Mesenchymal stem cell (in vitro differentiated cells and primary cell): Measurements from ENCODE around the gene MVK.

Experiments
- DNase-seq: peaks from one replicate; pipeline ENCODE4 v3.0.0-alpha.2; 2013
- H2AFZ ChIP-seq: one replicate; pipeline ENCODE4 v1.6.1; 2013; ENCODE audit warnings: low read depth, mild to moderate bottlenecking, control low read depth, inconsistent platforms, low read length, moderate library complexity
- H2AK5ac ChIP-seq: 2 replicates; pipeline ENCODE4 v1.6.1; 2013; ENCODE audit warnings: low read length, moderate library complexity, mild to moderate bottlenecking, inconsistent platforms; ENCODE audit not compliant: severe bottlenecking
- H2BK120ac ChIP-seq: one replicate; pipeline ENCODE4 v1.6.1; 2013; ENCODE audit warnings: low read depth, mild to moderate bottlenecking, inconsistent platforms, low read length, moderate library complexity
- H2BK12ac ChIP-seq, 2 experiments: one replicate each; pipeline ENCODE4 v1.6.1; 2013; ENCODE audit warnings: inconsistent platforms in 2 of 2, low read length in 2 of 2, mild to moderate bottlenecking in 2 of 2, moderate library complexity in 2 of 2, control low read depth in 1 of 2
- H2BK15ac ChIP-seq: one replicate; pipeline ENCODE4 v1.6.1; 2013; ENCODE audit warnings: mild to moderate bottlenecking, low read depth, inconsistent platforms; ENCODE audit not compliant: poor library complexity, severe bottlenecking
- H2BK5ac ChIP-seq: 2 replicates; pipeline ENCODE4 v1.6.1; 2013; ENCODE audit warnings: low read depth, mild to moderate bottlenecking, low read length, control low read depth, inconsistent platforms; ENCODE audit not compliant: poor library complexity, severe bottlenecking
- H3K14ac ChIP-seq, 2 experiments: one replicate each; pipeline ENCODE4 v1.6.1; 2013; ENCODE audit warnings: inconsistent platforms in 2 of 2, low read length in 2 of 2, control low read depth in 1 of 2, mild to moderate bottlenecking in 1 of 2, moderate library complexity in 1 of 2
- H3K18ac ChIP-seq, 2 experiments: one replicate each; pipeline ENCODE4 v1.6.1; 2013; ENCODE audit warnings: inconsistent platforms in 2 of 2, low read length in 2 of 2, control low read depth in 1 of 2, low read depth in 1 of 2, mild to moderate bottlenecking in 1 of 2
- H3K23ac ChIP-seq, 2 experiments: one replicate each; pipeline ENCODE4 v1.6.1; 2013; ENCODE audit warnings: inconsistent platforms in 2 of 2, low read length in 2 of 2, mild to moderate bottlenecking in 2 of 2, moderate library complexity in 2 of 2, control low read depth in 1 of 2
- H3K27ac ChIP-seq: 2 replicates; pipeline ENCODE4 v1.5.1; 2013; ENCODE audit warnings: mild to moderate bottlenecking, moderate library complexity, low read length, control low read depth, inconsistent platforms; ENCODE audit not compliant: poor library complexity, severe bottlenecking
- H3K27me3 ChIP-seq, 2 experiments: 2 replicates each; pipeline versions ENCODE4 v1.6.1 to v1.7.0; 2013; ENCODE audit warnings: low read length in 2 of 2, mild to moderate bottlenecking in 2 of 2, moderate library complexity in 2 of 2, control low read depth in 1 of 2, inconsistent platforms in 1 of 2; ENCODE audit not compliant: control insufficient read depth in 1 of 2, insufficient read depth in 1 of 2
- H3K36me3 ChIP-seq, 2 experiments: 2 replicates each; pipeline versions ENCODE4 v1.6.1 to v1.7.0; 2013; ENCODE audit warnings: low read length in 2 of 2, control low read depth in 1 of 2, inconsistent platforms in 1 of 2, low read depth in 1 of 2, mild to moderate bottlenecking in 1 of 2; ENCODE audit not compliant: insufficient read depth in 2 of 2, control insufficient read depth in 1 of 2
- H3K4ac ChIP-seq, 2 experiments: one replicate each; pipeline ENCODE4 v1.6.1; 2013; ENCODE audit warnings: inconsistent platforms in 2 of 2, low read length in 2 of 2, mild to moderate bottlenecking in 2 of 2, moderate library complexity in 2 of 2, control low read depth in 1 of 2, low read depth in 1 of 2
- H3K4me1 ChIP-seq: 2 replicates; pipeline ENCODE4 v1.6.1; 2013; ENCODE audit warnings: low read depth, low read length, control low read depth; ENCODE audit not compliant: control insufficient read depth, insufficient read depth
- H3K4me2 ChIP-seq: 2 replicates; pipeline ENCODE4 v1.6.1; 2013; ENCODE audit warnings: low read length, mild to moderate bottlenecking, inconsistent platforms; ENCODE audit not compliant: poor library complexity, severe bottlenecking
- H3K4me3 ChIP-seq, 2 experiments: 2 replicates each; pipeline versions ENCODE4 v1.5.1 to v1.7.0; 2013; ENCODE audit warnings: low read length in 2 of 2, mild to moderate bottlenecking in 2 of 2, control low read depth in 1 of 2, low read depth in 1 of 2; ENCODE audit not compliant: insufficient read depth in 1 of 2
- H3K79me1 ChIP-seq: replicated peaks from 2 replicates; pipeline ENCODE4 v1.6.1; 2013; ENCODE audit warnings: mild to moderate bottlenecking, control low read depth, low read length, inconsistent platforms; ENCODE audit not compliant: poor library complexity, severe bottlenecking
- H3K9ac ChIP-seq: 2 replicates; pipeline ENCODE4 v1.7.0; 2013; ENCODE audit warnings: mild to moderate bottlenecking, low read length, moderate library complexity
- H3K9me3 ChIP-seq: 2 replicates; pipeline ENCODE4 v1.7.0; 2013; ENCODE audit warnings: mild to moderate bottlenecking, low read length; ENCODE audit not compliant: control insufficient read depth
- H4K8ac ChIP-seq: one replicate; pipeline ENCODE4 v1.6.1; 2013; ENCODE audit warnings: inconsistent platforms, mild to moderate bottlenecking, low read length, moderate library complexity
- H4K91ac ChIP-seq: one replicate; pipeline ENCODE4 v1.6.1; 2013; ENCODE audit warnings: mild to moderate bottlenecking, low read length, inconsistent platforms
- WGBS: methylation state at CpG from one replicate; pipeline ENCODE4 v1.1.7; 2013; ENCODE audit warnings: mixed read lengths; 5-methylcytosine and 5-hydroxymethylcytosine counted together

Gene MVK

DNA sequence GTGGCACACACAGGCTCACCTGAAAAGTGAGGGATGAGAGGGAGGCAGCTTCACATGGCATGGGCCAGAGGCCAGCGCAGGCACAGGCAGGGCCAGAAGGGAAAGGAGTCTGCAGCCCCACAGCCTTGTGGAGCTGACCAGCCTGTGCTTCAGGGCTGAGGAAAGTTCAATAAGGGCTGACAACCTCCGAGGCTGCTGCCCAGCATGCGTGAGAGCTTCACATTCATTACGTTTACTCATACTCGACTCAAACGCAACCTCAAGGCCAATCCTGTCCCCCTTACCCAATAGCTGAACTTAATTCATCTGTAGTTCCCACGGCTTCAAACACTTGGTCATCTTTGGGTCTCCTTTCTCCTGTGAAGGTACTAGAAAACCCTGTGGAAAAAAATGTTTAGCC is 5.1 kb upstream of the MVK start:
- no peak overlapping the region for H3K4me2 ChIP-seq
- H2BK15ac ChIP-seq, result no peak overlapping the region
- no peak overlapping the region for H2BK12ac ChIP-seq
- no peak overlapping the region for H2BK5ac ChIP-seq
- H3K14ac ChIP-seq, result no peak overlapping the region
- peaks cover 13% of the 10 kb centered on the region for H3K79me1 ChIP-seq
- no peak overlapping the region for H2AFZ ChIP-seq
- no peak overlapping the region for H3K4ac ChIP-seq
- H4K91ac ChIP-seq, result no peak overlapping the region
- H4K8ac ChIP-seq, result no peak overlapping the region
- no peak for DNase-seq
- no peaks in the 10 kb centered on the region for H3K9me3 ChIP-seq
- no peak overlapping the region for H3K4me3 ChIP-seq
- no peak overlapping the region for H3K18ac ChIP-seq
- no peak overlapping the region for H2AK5ac ChIP-seq
- WGBS, result 90% methylated on average over 7 of the region's 7 CpGs
- no peak overlapping the region for H3K23ac ChIP-seq
- H3K4me1 ChIP-seq, result peaks cover 4% of the 10 kb centered on the region
- H3K36me3 ChIP-seq, result peaks cover 33 to 50% of the 10 kb centered on the region in 2 experiments
- no peak overlapping the region for H2BK120ac ChIP-seq
- H3K27ac ChIP-seq, result no peak overlapping the region
- H3K9ac ChIP-seq, result no peak overlapping the region
- H3K27me3 ChIP-seq, result no peaks in the 10 kb centered on the region

GRCh38 chr12:109571773-109572505 is 1.7 kb upstream of the MVK start:
- Histone ChIP-seq H2BK12ac (peak overlapping the region in 1 of 2 experiments; percentile 22), H3K79me1 (peaks cover 27% of the 10 kb centered on the region), H4K91ac (peak overlapping the region; percentile 6)

DNA sequence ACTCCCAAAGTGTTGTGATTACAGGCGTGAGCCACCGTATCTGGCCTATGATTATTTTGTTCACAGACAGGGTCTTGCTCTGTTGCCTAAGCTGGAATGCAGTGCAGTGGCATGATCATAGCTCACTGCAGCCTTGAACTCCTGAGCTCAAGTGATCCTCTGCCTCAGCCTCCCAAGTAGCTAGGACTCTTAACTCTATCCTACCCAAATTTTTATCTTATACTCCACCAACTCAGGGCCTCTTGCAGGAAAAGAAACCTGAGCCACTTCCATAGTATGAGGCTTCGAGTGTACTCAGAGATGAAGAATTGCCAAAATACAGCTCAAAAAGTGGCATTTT is 1.1 kb upstream of the MVK start:
- Histone ChIP-seq H3K4me2 (peak overlapping the region; percentile 42), H3K79me1 (peaks cover 30% of the 10 kb centered on the region), H2BK15ac (no peak overlapping the region), H3K9me3 (no peaks in the 10 kb centered on the region), H3K4me3 (peak overlapping the region in 1 of 2 experiments; percentile 84), H3K36me3 (peaks cover 14 to 44% of the 10 kb centered on the region in 2 experiments), H2BK5ac (no peak overlapping the region), H2BK120ac (no peak overlapping the region), H3K4me1 (peaks cover 6% of the 10 kb centered on the region), H3K9ac (peak overlapping the region; percentile 93), H2AFZ (no peak overlapping the region), H3K18ac (peak overlapping the region in 1 of 2 experiments; percentile 11), H3K14ac (no peak overlapping the region), H2BK12ac (peak overlapping the region in 1 of 2 experiments; percentile 22), H3K27me3 (no peaks in the 10 kb centered on the region), H3K27ac (no peak overlapping the region), H2AK5ac (no peak overlapping the region), H4K8ac (no peak overlapping the region), H4K91ac (peak overlapping the region; percentile 6), H3K4ac (no peak overlapping the region), H3K23ac (no peak overlapping the region)
- 90% methylated on average over 3 of the region's 3 CpGs for WGBS
- no peak for DNase-seq

More at GRCh38 chr12:109571773-109572505, 1.7 kb upstream of the MVK start:
- Histone ChIP-seq H3K9me3 (no peaks in the 10 kb centered on the region), H3K4ac (no peak overlapping the region), H3K4me2 (no peak overlapping the region), H3K27me3 (no peaks in the 10 kb centered on the region), H3K4me3 (no peak overlapping the region), H4K8ac (no peak overlapping the region), H3K14ac (no peak overlapping the region), H3K4me1 (peaks cover 6% of the 10 kb centered on the region), H2BK5ac (no peak overlapping the region), H2BK15ac (no peak overlapping the region), H3K9ac (no peak overlapping the region), H2BK120ac (no peak overlapping the region), H3K27ac (no peak overlapping the region), H2AK5ac (no peak overlapping the region), H3K23ac (no peak overlapping the region), H2AFZ (no peak overlapping the region), H3K18ac (peak overlapping the region in 1 of 2 experiments; percentile 11), H3K36me3 (peaks cover 18 to 44% of the 10 kb centered on the region in 2 experiments)
- WGBS, result 94% methylated on average over 3 of the region's 5 CpGs
- DNase-seq, result no peak

- Histone ChIP-seq H3K9me3 (no peaks in the 10 kb centered on the region), H3K23ac (no peak overlapping the region), H2AFZ (no peak overlapping the region), H3K9ac (peak overlapping the region; percentile 93), H3K4me3 (peak overlapping the region; percentile 83 to 84), H3K4ac (peak overlapping the region in 1 of 2 experiments; percentile 96), H3K4me2 (peak overlapping the region; percentile 73), H2BK15ac (no peak overlapping the region), H3K18ac (peak overlapping the region in 1 of 2 experiments; percentile 79), H3K79me1 (peaks cover 35% of the 10 kb centered on the region), H3K27me3 (no peaks in the 10 kb centered on the region), H3K36me3 (peaks cover 13 to 47% of the 10 kb centered on the region in 2 experiments), H4K91ac (no peak overlapping the region), H2BK5ac (no peak overlapping the region), H2BK120ac (no peak overlapping the region), H2BK12ac (peak overlapping the region in 1 of 2 experiments; percentile 25), H3K27ac (no peak overlapping the region), H2AK5ac (no peak overlapping the region), H3K4me1 (peaks cover 6% of the 10 kb centered on the region), H4K8ac (no peak overlapping the region), H3K14ac (peak overlapping the region in 1 of 2 experiments; percentile 90)
- DNase-seq, result no peak
- WGBS, result 0% methylated on average over 8 of the region's 13 CpGs
These were observed 285 bp downstream of the MVK start for GRCh38 chr12:109573914-109574244.
